ENCODE data around the gene TFEB. TPM values are rescaled to one million over a fixed set of nuclear protein-coding genes. Genes with fewer than 3 reads are reported as not detected.

The TFEB gene
- polyA plus RNA-seq, 1 donor (not counting 4 experiments of a cell fraction or from before 2014, with no cell fraction given): 4.3 TPM

- Histone ChIP-seq H3K9ac (ENCODE audit: control insufficient read depth, extremely low read depth, insufficient read depth, low read length) (no peak overlapping the region), H3K79me2 (ENCODE audit: control insufficient read depth, insufficient read depth, low read length) (peaks cover 26% of the 10 kb centered on the region), H3K36me3 (ENCODE audit: control insufficient read depth in 2 of 2, extremely low read depth in 1 of 2, insufficient read depth in 2 of 2, low read length in 2 of 2) (peaks cover 4 to 8% of the 10 kb centered on the region in 2 experiments), H3K27ac (ENCODE audit: control insufficient read depth, insufficient read depth, low read length) (no peak overlapping the region), H3K27me3 (ENCODE audit: control insufficient read depth, extremely low read depth, insufficient read depth, low read length) (no peaks in the 10 kb centered on the region), H4K20me1 (ENCODE audit: control insufficient read depth, extremely low read depth, insufficient read depth, low read length) (no peaks in the 10 kb centered on the region), H3K4me3 (ENCODE audit: control insufficient read depth in 2 of 3, extremely low read depth in 1 of 3, insufficient read depth in 2 of 3, low read depth in 1 of 3, low read length in 3 of 3) (no peak overlapping the region), H3K9me1 (ENCODE audit: control insufficient read depth, extremely low read depth, insufficient read depth, low read length) (no peaks in the 10 kb centered on the region), H3K4me1 (ENCODE audit: control insufficient read depth, extremely low read depth, insufficient read depth, low read length) (peaks cover 26% of the 10 kb centered on the region), H2AFZ (ENCODE audit: control insufficient read depth, low read length) (no peak overlapping the region), H3K9me3 (ENCODE audit: control insufficient read depth, low read depth, low read length) (no peaks in the 10 kb centered on the region), H3K4me2 (ENCODE audit: control insufficient read depth, extremely low read depth, insufficient read depth, low read depth, low read length) (no peak overlapping the region)
- DNase-seq (ENCODE audit: low read depth, low spot score) (no peak), FAIRE-seq (no peak)
- dilution Hi-C loops (cut with MboI; ENCODE audit: extremely low pct_ligation_motif_present, low sequenced_read_pairs): no loop called here
- TF ChIP-seq, protein P1, sequence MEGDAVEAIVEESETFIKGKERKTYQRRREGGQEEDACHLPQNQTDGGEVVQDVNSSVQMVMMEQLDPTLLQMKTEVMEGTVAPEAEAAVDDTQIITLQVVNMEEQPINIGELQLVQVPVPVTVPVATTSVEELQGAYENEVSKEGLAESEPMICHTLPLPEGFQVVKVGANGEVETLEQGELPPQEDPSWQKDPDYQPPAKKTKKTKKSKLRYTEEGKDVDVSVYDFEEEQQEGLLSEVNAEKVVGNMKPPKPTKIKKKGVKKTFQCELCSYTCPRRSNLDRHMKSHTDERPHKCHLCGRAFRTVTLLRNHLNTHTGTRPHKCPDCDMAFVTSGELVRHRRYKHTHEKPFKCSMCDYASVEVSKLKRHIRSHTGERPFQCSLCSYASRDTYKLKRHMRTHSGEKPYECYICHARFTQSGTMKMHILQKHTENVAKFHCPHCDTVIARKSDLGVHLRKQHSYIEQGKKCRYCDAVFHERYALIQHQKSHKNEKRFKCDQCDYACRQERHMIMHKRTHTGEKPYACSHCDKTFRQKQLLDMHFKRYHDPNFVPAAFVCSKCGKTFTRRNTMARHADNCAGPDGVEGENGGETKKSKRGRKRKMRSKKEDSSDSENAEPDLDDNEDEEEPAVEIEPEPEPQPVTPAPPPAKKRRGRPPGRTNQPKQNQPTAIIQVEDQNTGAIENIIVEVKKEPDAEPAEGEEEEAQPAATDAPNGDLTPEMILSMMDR (optimal IDR thresholded peaks at IDR 0.05 in 1 of 3, IDR thresholded peaks at IDR 0.05 in 1 of 3, conservative IDR thresholded peaks at IDR 0.05 in 1 of 3; ENCODE audit: extremely low read depth in 1 of 3, insufficient read depth in 2 of 3, low read length in 3 of 3): no peak
- no peak for TF ChIP-seq EZH2 (IDR thresholded peaks at IDR 0.05; ENCODE audit: low read length)
Observed at GRCh38 chr6:41634657-41635056, 100.8 kb downstream of the TFEB start.

Small RNAs within 50 kb of the gene (small RNA-seq; reads per million reads assigned to genes)
- gene AL365205.3 (ENCODE audit: insufficient read length in 3 of 3, low read depth in 3 of 3, low replicate concordance in 1 of 3): 0 reads per million in 3 experiments

Other genes starting within 250 kb of the TFEB start
- 0.93 to 4.3 TPM (median 1.1 TPM) in 3 replicates for gene FOXP4, start 189.2 kb downstream of the TFEB start, polyA plus RNA-seq
- 60.1 to 104 TPM (median 76.2 TPM) in 3 replicates for gene MDFI, start 97.1 kb downstream of the TFEB start, polyA plus RNA-seq
- not detected in 3 replicates for gene PGC, start 11.8 kb upstream of the TFEB start, polyA plus RNA-seq
- gene FRS3, start 44.3 kb upstream of the TFEB start, polyA plus RNA-seq: 2.0 to 2.5 TPM (median 2.0 TPM) in 3 replicates
- gene PRICKLE4, start 45.2 kb upstream of the TFEB start, polyA plus RNA-seq: 0.13 to 0.61 TPM (median 0.32 TPM) in 3 replicates
- 266 to 449 TPM (median 374 TPM) in 3 replicates for gene TOMM6, start 52.1 kb upstream of the TFEB start, polyA plus RNA-seq
- 1.0 to 3.2 TPM (median 2.3 TPM) in 3 replicates for gene USP49, start 159.8 kb upstream of the TFEB start, polyA plus RNA-seq
- gene MED20, start 185.5 kb upstream of the TFEB start, polyA plus RNA-seq: 34.0 to 37.5 TPM (median 34.8 TPM) in 3 replicates
- 34.3 to 39.2 TPM (median 34.5 TPM) in 3 replicates for gene BYSL, start 185.9 kb upstream of the TFEB start, polyA plus RNA-seq
- 37.3 to 58.9 TPM (median 37.4 TPM) in 3 replicates for gene CCND3, start 206.2 kb upstream of the TFEB start, polyA plus RNA-seq